ENCODE results near the gene GDAP1L1. TPM values are rescaled to one million over a fixed set of nuclear protein-coding genes. Genes with fewer than 3 reads are reported as not detected.

GDAP1L1 gene
- total RNA-seq, 1 donor from 2014 or later = not detected

GRCh38 chr20:44264287-44264686 lies 17.2 kb downstream of the GDAP1L1 start:
- Mint-ChIP-seq H3K9me3 (ENCODE audit: unreplicated experiment) (no peaks in the 10 kb centered on the region), H3K4me1 (ENCODE audit: unreplicated experiment) (no peaks in the 10 kb centered on the region), H3K27ac (ENCODE audit: unreplicated experiment) (no peak overlapping the region), H3K27me3 (ENCODE audit: unreplicated experiment) (no peaks in the 10 kb centered on the region), H3K36me3 (ENCODE audit: unreplicated experiment) (peaks cover 2% of the 10 kb centered on the region), H3K4me3 (ENCODE audit: unreplicated experiment) (no peak overlapping the region)
- no peak for DNase-seq (ENCODE audit: extremely low spot score, unreplicated experiment)
- TF ChIP-seq, protein P1, sequence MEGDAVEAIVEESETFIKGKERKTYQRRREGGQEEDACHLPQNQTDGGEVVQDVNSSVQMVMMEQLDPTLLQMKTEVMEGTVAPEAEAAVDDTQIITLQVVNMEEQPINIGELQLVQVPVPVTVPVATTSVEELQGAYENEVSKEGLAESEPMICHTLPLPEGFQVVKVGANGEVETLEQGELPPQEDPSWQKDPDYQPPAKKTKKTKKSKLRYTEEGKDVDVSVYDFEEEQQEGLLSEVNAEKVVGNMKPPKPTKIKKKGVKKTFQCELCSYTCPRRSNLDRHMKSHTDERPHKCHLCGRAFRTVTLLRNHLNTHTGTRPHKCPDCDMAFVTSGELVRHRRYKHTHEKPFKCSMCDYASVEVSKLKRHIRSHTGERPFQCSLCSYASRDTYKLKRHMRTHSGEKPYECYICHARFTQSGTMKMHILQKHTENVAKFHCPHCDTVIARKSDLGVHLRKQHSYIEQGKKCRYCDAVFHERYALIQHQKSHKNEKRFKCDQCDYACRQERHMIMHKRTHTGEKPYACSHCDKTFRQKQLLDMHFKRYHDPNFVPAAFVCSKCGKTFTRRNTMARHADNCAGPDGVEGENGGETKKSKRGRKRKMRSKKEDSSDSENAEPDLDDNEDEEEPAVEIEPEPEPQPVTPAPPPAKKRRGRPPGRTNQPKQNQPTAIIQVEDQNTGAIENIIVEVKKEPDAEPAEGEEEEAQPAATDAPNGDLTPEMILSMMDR (IDR thresholded peaks at IDR 0.05) = no peak

DNA sequence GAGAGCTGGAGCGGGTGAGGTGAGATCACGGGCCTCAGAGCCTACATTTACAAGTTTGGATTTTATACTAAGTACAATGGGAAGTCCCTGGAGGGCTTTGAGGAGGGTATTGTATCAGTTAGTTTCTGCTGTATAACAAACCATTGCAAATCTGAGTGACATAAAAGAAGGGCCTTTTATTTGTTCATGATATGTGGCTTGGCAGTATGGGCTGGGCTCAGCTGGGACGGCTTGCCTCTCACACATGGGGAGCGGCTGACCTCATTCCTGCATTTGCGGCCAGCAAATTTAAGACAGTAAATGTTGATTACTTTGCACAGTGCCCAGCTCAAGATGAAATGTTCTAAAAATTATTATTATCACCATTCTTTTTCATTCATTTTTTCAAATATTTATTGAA lies 21.7 kb downstream of the GDAP1L1 start:
- no peak overlapping the region for H3K27ac Mint-ChIP-seq (ENCODE audit: unreplicated experiment)

DNA sequence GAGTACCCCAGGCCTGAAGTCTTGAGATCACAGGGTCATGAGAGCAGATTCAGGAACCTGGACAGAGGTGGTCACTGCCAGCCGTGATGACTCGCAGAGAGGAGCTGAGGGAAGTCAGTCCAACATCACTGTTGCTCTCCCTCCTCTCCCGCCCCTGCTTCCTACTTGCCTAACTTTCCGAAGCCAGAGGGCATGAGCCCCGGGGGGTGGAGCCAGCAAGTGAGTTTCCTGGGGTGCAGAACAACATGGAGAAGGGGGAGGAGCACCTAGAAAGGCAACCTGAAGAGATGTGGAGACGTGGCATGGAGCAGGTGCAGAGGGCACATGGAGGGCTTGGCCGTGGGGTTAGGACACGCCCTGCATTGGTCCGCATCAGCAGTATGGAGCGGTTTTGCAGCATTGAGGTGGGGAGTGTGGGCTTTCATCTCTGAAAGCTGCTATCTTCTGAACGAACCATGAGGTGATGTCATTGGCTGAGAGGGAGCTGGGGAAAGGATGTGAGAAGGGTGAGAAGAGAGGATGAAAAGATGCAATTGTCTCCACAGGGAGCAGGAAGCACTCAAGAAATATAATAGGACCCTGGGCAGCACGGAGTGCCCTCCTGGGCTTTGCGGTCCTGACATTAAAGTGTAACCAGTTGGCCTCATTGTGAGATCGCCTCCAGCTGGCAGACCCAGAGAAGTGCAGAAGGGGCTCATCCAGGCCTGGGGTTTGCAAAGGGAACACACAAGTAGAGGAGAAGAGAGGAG lies 25.0 kb downstream of the GDAP1L1 start:
- Mint-ChIP-seq H3K4me1 (ENCODE audit: unreplicated experiment) (no peaks in the 10 kb centered on the region), H3K27ac (ENCODE audit: unreplicated experiment) (no peak overlapping the region), H3K36me3 (ENCODE audit: unreplicated experiment) (peaks cover 3% of the 10 kb centered on the region), H3K9me3 (ENCODE audit: unreplicated experiment) (no peaks in the 10 kb centered on the region), H3K27me3 (ENCODE audit: unreplicated experiment) (no peaks in the 10 kb centered on the region), H3K4me3 (ENCODE audit: unreplicated experiment) (no peak overlapping the region)
- TF ChIP-seq, protein P1 (IDR thresholded peaks at IDR 0.05) = peak; percentile 18
- no peak for DNase-seq (ENCODE audit: extremely low spot score, unreplicated experiment)

More for the DNA sequence above, 21.7 kb downstream of the GDAP1L1 start:
- H3K9me3 Mint-ChIP-seq (ENCODE audit: unreplicated experiment) = no peaks in the 10 kb centered on the region
- H3K36me3 Mint-ChIP-seq (ENCODE audit: unreplicated experiment) = peaks cover 3% of the 10 kb centered on the region
- no peak for DNase-seq (ENCODE audit: extremely low spot score, unreplicated experiment)
- H3K27me3 Mint-ChIP-seq (ENCODE audit: unreplicated experiment) = no peaks in the 10 kb centered on the region
- TF ChIP-seq, protein P1 (IDR thresholded peaks at IDR 0.05) = no peak
- H3K4me1 Mint-ChIP-seq (ENCODE audit: unreplicated experiment) = no peaks in the 10 kb centered on the region
- no peak overlapping the region for H3K4me3 Mint-ChIP-seq (ENCODE audit: unreplicated experiment)

DNA sequence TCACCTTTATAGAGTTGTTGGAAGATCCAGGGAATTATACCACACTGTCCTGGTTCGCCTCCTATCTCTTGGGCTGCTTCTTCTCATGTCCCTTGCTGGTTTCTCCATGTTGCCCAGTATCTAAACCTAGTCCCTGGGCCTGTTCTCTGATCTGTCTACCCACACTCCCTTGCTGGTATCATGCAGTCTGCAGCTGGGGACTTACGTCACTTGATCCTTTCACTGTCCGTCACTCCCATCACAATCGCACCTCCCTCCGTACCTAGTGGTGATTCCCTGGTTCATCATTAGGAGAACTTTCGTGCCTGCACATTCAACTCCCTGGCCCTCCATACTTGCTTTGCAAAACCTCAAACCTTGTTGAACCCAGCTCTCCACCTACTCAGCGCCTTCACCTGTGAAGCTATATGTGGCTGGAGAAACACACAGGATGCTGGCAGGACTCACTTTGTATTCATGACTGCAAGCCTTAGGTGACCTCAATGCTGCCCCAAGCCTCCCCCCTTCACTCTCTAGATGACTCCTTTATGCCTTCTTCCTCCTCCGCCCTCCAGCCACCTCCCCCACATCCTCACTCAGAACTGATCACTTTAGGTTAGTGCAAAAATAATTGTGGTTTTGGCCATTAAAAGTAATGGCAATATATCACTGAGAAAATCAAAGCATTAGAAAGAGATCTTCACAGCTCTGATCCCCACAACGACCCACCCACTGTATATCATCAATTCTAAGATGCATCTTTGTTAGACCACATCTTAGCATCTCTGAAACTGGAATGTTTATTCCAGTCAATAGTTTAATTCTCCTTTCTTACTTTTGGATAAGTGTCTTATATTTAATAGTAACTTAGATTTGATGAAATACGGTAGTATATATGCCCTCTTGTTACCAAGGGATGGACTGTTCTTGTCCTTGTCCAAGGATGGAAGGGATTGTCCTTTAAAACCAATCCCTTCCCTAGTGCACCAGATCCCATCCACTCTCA lies 26.4 kb downstream of the GDAP1L1 start:
- H3K9me3 Mint-ChIP-seq (ENCODE audit: unreplicated experiment) = no peaks in the 10 kb centered on the region
- peaks cover 3% of the 10 kb centered on the region for H3K36me3 Mint-ChIP-seq (ENCODE audit: unreplicated experiment)
- no peak for DNase-seq (ENCODE audit: extremely low spot score, unreplicated experiment)
- H3K27me3 Mint-ChIP-seq (ENCODE audit: unreplicated experiment) = no peaks in the 10 kb centered on the region
- no peak overlapping the region for H3K4me3 Mint-ChIP-seq (ENCODE audit: unreplicated experiment)
- no peaks in the 10 kb centered on the region for H3K4me1 Mint-ChIP-seq (ENCODE audit: unreplicated experiment)
- TF ChIP-seq, protein P1 (IDR thresholded peaks at IDR 0.05) = no peak
- H3K27ac Mint-ChIP-seq (ENCODE audit: unreplicated experiment) = no peak overlapping the region

All from osteocyte (in vitro differentiated cells).